ENCODE measurements around the gene PLTP. TPM values are rescaled to one million over a fixed set of nuclear protein-coding genes. Genes with fewer than 3 reads are reported as not detected.

PLTP gene
- total and polyA plus RNA-seq, 2 of the 13 experiments (the other 11 are each of a cell fraction or from before 2014, with no cell fraction given) = 16.9 to 28.6 TPM

- TF ChIP-seq SRSF1 (optimal IDR thresholded peaks at IDR 0.05; ENCODE audit: low read depth, low read length) (peak; percentile 99), CBX5 (CRISPR knock-in tag; IDR thresholded peaks at IDR 0.05; ENCODE audit: borderline replicate concordance) (peak; percentile 99), ETS1 (CRISPR knock-in tag; IDR thresholded peaks at IDR 0.05) (peak; percentile 96; the same call in 1 of the 2 replicates), SKI (IDR thresholded peaks at IDR 0.05; ENCODE audit: partially characterized antibody) (peak; percentile 98), TARDBP (CRISPR knock-in tag; IDR thresholded peaks at IDR 0.05) (peak; percentile 100), ELF4 (CRISPR knock-in tag; IDR thresholded peaks at IDR 0.05; ENCODE audit: borderline replicate concordance) (peak; percentile 86), BRD4 (CRISPR knock-in tag; IDR thresholded peaks at IDR 0.05) (peak; percentile 99), ZNF747 (CRISPR knock-in tag; IDR thresholded peaks at IDR 0.05; ENCODE audit: borderline replicate concordance) (peak; percentile 100), SP1 (IDR thresholded peaks at IDR 0.05) (no peak), SP1 (CRISPR knock-in tag; IDR thresholded peaks at IDR 0.05) (peak; percentile 99), EHMT2 (IDR thresholded peaks at IDR 0.05; ENCODE audit: borderline replicate concordance, low read depth, low read length) (peak; percentile 42; the same call in 1 of the 2 replicates), AGO2 (optimal IDR thresholded peaks at IDR 0.05; ENCODE audit: low read depth, low read length) (peak; percentile 13), HDAC6 (IDR thresholded peaks at IDR 0.05; ENCODE audit: low read depth, low read length) (no peak), ZNF597 (CRISPR knock-in tag; IDR thresholded peaks at IDR 0.05) (no peak), HOXA3 (CRISPR knock-in tag; IDR thresholded peaks at IDR 0.05) (peak; percentile 98), ZNF709 (CRISPR knock-in tag; IDR thresholded peaks at IDR 0.05) (peak; percentile 96), ZNF138 (CRISPR knock-in tag; IDR thresholded peaks at IDR 0.05; ENCODE audit: low read depth) (peak; percentile 97), ZBTB8A (CRISPR knock-in tag; IDR thresholded peaks at IDR 0.05; ENCODE audit: borderline replicate concordance, low read depth) (peak; percentile 90; the same call in 1 of the 2 replicates), ZBTB3 (CRISPR knock-in tag; IDR thresholded peaks at IDR 0.05; ENCODE audit: borderline replicate concordance, low read depth) (peak; percentile 93; the same call in 1 of the 2 replicates)
- TF ChIP-seq, protein P1, sequence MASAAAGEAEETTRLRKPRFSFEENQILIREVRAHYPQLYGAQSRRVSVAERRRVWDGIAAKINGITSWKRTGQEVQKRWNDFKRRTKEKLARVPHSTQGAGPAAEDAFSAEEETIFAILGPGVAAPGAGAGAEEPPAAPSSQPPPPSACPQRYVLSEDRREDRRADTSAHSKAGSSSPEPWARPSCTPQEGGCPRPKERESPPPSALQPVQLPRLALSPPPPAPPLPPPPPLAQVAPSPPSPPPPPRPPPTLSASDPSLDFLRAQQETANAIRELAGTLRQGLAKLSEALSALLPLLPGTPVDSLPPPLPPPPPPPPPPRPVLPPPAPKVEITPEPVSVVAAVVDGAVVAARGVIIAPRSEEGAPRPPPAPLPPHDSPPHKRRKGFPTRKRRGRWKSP (CRISPR knock-in tag; IDR thresholded peaks at IDR 0.05) = peak; percentile 98
- TF ChIP-seq, protein P2, sequence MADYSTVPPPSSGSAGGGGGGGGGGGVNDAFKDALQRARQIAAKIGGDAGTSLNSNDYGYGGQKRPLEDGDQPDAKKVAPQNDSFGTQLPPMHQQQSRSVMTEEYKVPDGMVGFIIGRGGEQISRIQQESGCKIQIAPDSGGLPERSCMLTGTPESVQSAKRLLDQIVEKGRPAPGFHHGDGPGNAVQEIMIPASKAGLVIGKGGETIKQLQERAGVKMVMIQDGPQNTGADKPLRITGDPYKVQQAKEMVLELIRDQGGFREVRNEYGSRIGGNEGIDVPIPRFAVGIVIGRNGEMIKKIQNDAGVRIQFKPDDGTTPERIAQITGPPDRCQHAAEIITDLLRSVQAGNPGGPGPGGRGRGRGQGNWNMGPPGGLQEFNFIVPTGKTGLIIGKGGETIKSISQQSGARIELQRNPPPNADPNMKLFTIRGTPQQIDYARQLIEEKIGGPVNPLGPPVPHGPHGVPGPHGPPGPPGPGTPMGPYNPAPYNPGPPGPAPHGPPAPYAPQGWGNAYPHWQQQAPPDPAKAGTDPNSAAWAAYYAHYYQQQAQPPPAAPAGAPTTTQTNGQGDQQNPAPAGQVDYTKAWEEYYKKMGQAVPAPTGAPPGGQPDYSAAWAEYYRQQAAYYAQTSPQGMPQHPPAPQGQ (CRISPR knock-in tag; IDR thresholded peaks at IDR 0.05; ENCODE audit: borderline replicate concordance) = peak; percentile 98; the same call in 1 of the 2 replicates
- TF ChIP-seq, protein P3, sequence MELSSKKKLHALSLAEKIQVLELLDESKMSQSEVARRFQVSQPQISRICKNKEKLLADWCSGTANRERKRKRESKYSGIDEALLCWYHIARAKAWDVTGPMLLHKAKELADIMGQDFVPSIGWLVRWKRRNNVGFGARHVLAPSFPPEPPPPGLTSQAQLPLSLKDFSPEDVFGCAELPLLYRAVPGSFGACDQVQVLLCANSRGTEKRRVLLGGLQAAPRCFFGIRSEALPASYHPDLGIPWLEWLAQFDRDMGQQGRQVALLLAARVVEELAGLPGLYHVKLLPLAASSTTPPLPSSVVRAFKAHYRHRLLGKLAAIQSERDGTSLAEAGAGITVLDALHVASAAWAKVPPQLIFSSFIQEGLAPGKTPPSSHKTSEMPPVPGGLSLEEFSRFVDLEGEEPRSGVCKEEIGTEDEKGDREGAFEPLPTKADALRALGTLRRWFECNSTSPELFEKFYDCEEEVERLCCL (CRISPR knock-in tag; IDR thresholded peaks at IDR 0.05; ENCODE audit: borderline replicate concordance) = peak; percentile 98
Observed at GRCh38 chr20:45890985-45891983, 20.7 kb downstream of the PLTP start, which contains the start of the genes CTSA and NEURL2 (continued).

All from HepG2 (cell line).